VCaP (cell line): ENCODE data around the gene WSCD1.

Experiments
- H3K27ac ChIP-seq: fragments of 450-650 bp; 2 replicates; pipeline ENCODE4 v1.5.1; 2017
- CTCF ChIP-seq: fragments of 450-650 bp; conservative IDR thresholded peaks from 2 replicates; pipeline ENCODE4 v1.5.1; 2017; ENCODE audit warnings: mild to moderate bottlenecking, moderate library complexity

WSCD1 gene

GRCh38 chr17:6078458-6078871, 8.3 kb downstream of the WSCD1 start:
- TF ChIP-seq CTCF, result no peak
- no peak overlapping the region for H3K27ac ChIP-seq

- no peak for TF ChIP-seq CTCF
- no peak overlapping the region for H3K27ac ChIP-seq
Observed at GRCh38 chr17:6079155-6079888, 9.1 kb downstream of the WSCD1 start.

GRCh38 chr17:6079960-6080359, 9.8 kb downstream of the WSCD1 start:
- no peak overlapping the region for H3K27ac ChIP-seq
- no peak for TF ChIP-seq CTCF

GRCh38 chr17:6080711-6081430, 10.7 kb downstream of the WSCD1 start:
- no peak for TF ChIP-seq CTCF
- no peak overlapping the region for H3K27ac ChIP-seq

- H3K27ac ChIP-seq, result no peak overlapping the region
- TF ChIP-seq CTCF, result no peak
Observed at GRCh38 chr17:6082335-6082734, 12.2 kb downstream of the WSCD1 start.

GRCh38 chr17:6084311-6085161, 14.4 kb downstream of the WSCD1 start:
- TF ChIP-seq CTCF, result no peak
- no peak overlapping the region for H3K27ac ChIP-seq

GRCh38 chr17:6085812-6086211, 15.6 kb downstream of the WSCD1 start:
- no peak overlapping the region for H3K27ac ChIP-seq
- no peak for TF ChIP-seq CTCF
